ENCODE results near the gene ERBIN. TPM values are rescaled to one million over a fixed set of nuclear protein-coding genes. Genes with fewer than 3 reads are reported as not detected.

ERBIN gene
- total and polyA plus RNA-seq, 2 of the 13 experiments (the other 11 are each of a cell fraction or from before 2014, with no cell fraction given) = 14.4 to 41.7 TPM

- TF ChIP-seq TAF15 (IDR thresholded peaks at IDR 0.05; ENCODE audit: low read depth, low read length, poor library complexity, severe bottlenecking) (peak; percentile 54), RFX3 (CRISPR knock-in tag; IDR thresholded peaks at IDR 0.05) (peak; percentile 26; the same call in 1 of the 2 replicates), NRL (CRISPR knock-in tag; IDR thresholded peaks at IDR 0.05; ENCODE audit: borderline replicate concordance) (peak; percentile 67; the same call in 1 of the 2 replicates), ZFP36 (IDR thresholded peaks at IDR 0.05; ENCODE audit: borderline replicate concordance, low read depth, low read length, partially characterized antibody) (no peak), ZNF567 (CRISPR knock-in tag; IDR thresholded peaks at IDR 0.05; ENCODE audit: borderline replicate concordance) (no peak), GABPA (IDR thresholded peaks at IDR 0.05; ENCODE audit: low read depth, low read length) (no peak), GABPA (CRISPR knock-in tag; IDR thresholded peaks at IDR 0.05; ENCODE audit: low read depth) (no peak), HNRNPH1 (optimal IDR thresholded peaks at IDR 0.05; ENCODE audit: low read depth, low read length) (no peak), MYNN (CRISPR knock-in tag; IDR thresholded peaks at IDR 0.05; ENCODE audit: low read depth) (no peak), TFAP4 (IDR thresholded peaks at IDR 0.05; ENCODE audit: borderline replicate concordance, low read depth) (no peak), ZBTB7B (CRISPR knock-in tag; IDR thresholded peaks at IDR 0.05) (no peak), ZNF720 (CRISPR knock-in tag; IDR thresholded peaks at IDR 0.05) (no peak), ONECUT2 (CRISPR knock-in tag; IDR thresholded peaks at IDR 0.05) (no peak), ZNF30 (CRISPR knock-in tag; IDR thresholded peaks at IDR 0.05) (no peak), MIER2 (CRISPR knock-in tag; IDR thresholded peaks at IDR 0.05) (0 out of 2 replicates have a peak, but pooled peaks have one; percentile 44), ZNF749 (CRISPR knock-in tag; IDR thresholded peaks at IDR 0.05; ENCODE audit: borderline replicate concordance) (no peak; the same call in 1 of the 2 replicates)
- TF ChIP-seq, protein P1, sequence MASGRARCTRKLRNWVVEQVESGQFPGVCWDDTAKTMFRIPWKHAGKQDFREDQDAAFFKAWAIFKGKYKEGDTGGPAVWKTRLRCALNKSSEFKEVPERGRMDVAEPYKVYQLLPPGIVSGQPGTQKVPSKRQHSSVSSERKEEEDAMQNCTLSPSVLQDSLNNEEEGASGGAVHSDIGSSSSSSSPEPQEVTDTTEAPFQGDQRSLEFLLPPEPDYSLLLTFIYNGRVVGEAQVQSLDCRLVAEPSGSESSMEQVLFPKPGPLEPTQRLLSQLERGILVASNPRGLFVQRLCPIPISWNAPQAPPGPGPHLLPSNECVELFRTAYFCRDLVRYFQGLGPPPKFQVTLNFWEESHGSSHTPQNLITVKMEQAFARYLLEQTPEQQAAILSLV (CRISPR knock-in tag; IDR thresholded peaks at IDR 0.05; ENCODE audit: borderline replicate concordance) = no peak
- TF ChIP-seq, protein P2, sequence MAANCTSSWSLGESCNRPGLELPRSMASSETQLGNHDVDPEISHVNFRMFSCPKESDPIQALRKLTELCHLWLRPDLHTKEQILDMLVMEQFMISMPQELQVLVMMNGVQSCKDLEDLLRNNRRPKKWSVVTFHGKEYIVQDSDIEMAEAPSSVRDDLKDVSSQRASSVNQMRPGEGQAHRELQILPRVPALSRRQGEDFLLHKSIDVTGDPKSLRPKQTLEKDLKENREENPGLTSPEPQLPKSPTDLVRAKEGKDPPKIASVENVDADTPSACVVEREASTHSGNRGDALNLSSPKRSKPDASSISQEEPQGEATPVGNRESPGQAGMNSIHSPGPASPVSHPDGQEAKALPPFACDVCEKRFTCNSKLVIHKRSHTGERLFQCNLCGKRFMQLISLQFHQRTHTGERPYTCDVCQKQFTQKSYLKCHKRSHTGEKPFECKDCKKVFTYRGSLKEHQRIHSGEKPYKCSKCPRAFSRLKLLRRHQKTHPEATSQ (CRISPR knock-in tag; IDR thresholded peaks at IDR 0.05; ENCODE audit: borderline replicate concordance) = no peak
- TF ChIP-seq, protein P3, sequence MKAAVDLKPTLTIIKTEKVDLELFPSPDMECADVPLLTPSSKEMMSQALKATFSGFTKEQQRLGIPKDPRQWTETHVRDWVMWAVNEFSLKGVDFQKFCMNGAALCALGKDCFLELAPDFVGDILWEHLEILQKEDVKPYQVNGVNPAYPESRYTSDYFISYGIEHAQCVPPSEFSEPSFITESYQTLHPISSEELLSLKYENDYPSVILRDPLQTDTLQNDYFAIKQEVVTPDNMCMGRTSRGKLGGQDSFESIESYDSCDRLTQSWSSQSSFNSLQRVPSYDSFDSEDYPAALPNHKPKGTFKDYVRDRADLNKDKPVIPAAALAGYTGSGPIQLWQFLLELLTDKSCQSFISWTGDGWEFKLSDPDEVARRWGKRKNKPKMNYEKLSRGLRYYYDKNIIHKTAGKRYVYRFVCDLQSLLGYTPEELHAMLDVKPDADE (CRISPR knock-in tag; IDR thresholded peaks at IDR 0.05) = no peak
- TF ChIP-seq, protein P4, sequence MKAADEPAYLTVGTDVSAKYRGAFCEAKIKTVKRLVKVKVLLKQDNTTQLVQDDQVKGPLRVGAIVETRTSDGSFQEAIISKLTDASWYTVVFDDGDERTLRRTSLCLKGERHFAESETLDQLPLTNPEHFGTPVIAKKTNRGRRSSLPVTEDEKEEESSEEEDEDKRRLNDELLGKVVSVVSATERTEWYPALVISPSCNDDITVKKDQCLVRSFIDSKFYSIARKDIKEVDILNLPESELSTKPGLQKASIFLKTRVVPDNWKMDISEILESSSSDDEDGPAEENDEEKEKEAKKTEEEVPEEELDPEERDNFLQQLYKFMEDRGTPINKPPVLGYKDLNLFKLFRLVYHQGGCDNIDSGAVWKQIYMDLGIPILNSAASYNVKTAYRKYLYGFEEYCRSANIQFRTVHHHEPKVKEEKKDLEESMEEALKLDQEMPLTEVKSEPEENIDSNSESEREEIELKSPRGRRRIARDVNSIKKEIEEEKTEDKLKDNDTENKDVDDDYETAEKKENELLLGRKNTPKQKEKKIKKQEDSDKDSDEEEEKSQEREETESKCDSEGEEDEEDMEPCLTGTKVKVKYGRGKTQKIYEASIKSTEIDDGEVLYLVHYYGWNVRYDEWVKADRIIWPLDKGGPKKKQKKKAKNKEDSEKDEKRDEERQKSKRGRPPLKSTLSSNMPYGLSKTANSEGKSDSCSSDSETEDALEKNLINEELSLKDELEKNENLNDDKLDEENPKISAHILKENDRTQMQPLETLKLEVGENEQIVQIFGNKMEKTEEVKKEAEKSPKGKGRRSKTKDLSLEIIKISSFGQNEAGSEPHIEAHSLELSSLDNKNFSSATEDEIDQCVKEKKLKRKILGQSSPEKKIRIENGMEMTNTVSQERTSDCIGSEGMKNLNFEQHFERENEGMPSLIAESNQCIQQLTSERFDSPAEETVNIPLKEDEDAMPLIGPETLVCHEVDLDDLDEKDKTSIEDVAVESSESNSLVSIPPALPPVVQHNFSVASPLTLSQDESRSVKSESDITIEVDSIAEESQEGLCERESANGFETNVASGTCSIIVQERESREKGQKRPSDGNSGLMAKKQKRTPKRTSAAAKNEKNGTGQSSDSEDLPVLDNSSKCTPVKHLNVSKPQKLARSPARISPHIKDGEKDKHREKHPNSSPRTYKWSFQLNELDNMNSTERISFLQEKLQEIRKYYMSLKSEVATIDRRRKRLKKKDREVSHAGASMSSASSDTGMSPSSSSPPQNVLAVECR (CRISPR knock-in tag; IDR thresholded peaks at IDR 0.05; ENCODE audit: borderline replicate concordance) = peak; percentile 77
- TF ChIP-seq, protein P5, sequence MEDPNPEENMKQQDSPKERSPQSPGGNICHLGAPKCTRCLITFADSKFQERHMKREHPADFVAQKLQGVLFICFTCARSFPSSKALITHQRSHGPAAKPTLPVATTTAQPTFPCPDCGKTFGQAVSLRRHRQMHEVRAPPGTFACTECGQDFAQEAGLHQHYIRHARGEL (CRISPR knock-in tag; IDR thresholded peaks at IDR 0.05) = no peak
Measured at GRCh38 chr5:65925601-65926275, 637 bp upstream of the ERBIN start (continued).

Measured in HepG2 (cell line).